Measurements from ENCODE around the gene BCL2.

The BCL2 gene

GRCh38 chr18:63085611-63086010 is 234.0 kb downstream of the BCL2 start:
- no peak overlapping the region for H3K27ac ChIP-seq (ENCODE audit: low read length)
- H3K4me2 ChIP-seq (ENCODE audit: low read length), result no peak overlapping the region
- no peak overlapping the region for H3K4me3 ChIP-seq (ENCODE audit: low read length)
- no peaks in the 10 kb centered on the region for H3K79me2 ChIP-seq (ENCODE audit: low read length)
- peaks cover 53% of the 10 kb centered on the region for H3K27me3 ChIP-seq (ENCODE audit: low read depth, low read length)
- no peaks in the 10 kb centered on the region for H4K20me1 ChIP-seq (ENCODE audit: insufficient read depth, low read length)
- H3K9me3 ChIP-seq (ENCODE audit: insufficient read depth, low read length), result peaks cover 5% of the 10 kb centered on the region; the same call in 1 of the 2 replicates
- peaks cover 12% of the 10 kb centered on the region for H3K4me1 ChIP-seq (ENCODE audit: low read length)
- no peak overlapping the region for H2AFZ ChIP-seq (ENCODE audit: low read depth, low read length)
- H3K36me3 ChIP-seq (replicated peaks; ENCODE audit: low read depth, low read length), result no peaks in the 10 kb centered on the region
- TF ChIP-seq, protein P1, sequence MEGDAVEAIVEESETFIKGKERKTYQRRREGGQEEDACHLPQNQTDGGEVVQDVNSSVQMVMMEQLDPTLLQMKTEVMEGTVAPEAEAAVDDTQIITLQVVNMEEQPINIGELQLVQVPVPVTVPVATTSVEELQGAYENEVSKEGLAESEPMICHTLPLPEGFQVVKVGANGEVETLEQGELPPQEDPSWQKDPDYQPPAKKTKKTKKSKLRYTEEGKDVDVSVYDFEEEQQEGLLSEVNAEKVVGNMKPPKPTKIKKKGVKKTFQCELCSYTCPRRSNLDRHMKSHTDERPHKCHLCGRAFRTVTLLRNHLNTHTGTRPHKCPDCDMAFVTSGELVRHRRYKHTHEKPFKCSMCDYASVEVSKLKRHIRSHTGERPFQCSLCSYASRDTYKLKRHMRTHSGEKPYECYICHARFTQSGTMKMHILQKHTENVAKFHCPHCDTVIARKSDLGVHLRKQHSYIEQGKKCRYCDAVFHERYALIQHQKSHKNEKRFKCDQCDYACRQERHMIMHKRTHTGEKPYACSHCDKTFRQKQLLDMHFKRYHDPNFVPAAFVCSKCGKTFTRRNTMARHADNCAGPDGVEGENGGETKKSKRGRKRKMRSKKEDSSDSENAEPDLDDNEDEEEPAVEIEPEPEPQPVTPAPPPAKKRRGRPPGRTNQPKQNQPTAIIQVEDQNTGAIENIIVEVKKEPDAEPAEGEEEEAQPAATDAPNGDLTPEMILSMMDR (IDR thresholded peaks at IDR 0.05; ENCODE audit: low read depth, low read length), result no peak
- TF ChIP-seq EZH2phosphoT487 (IDR thresholded peaks at IDR 0.05; ENCODE audit: low read depth), result no peak
- H3K9ac ChIP-seq (ENCODE audit: low read length), result no peak overlapping the region

GRCh38 chr18:63084219-63084618 is 235.3 kb downstream of the BCL2 start:
- Histone ChIP-seq H3K27ac (ENCODE audit: low read length) (no peak overlapping the region), H3K9ac (ENCODE audit: low read length) (no peak overlapping the region), H3K36me3 (replicated peaks; ENCODE audit: low read depth, low read length) (peaks cover 9% of the 10 kb centered on the region), H3K9me3 (ENCODE audit: insufficient read depth, low read length) (peaks cover 18% of the 10 kb centered on the region), H3K79me2 (ENCODE audit: low read length) (no peaks in the 10 kb centered on the region), H3K4me2 (ENCODE audit: low read length) (no peak overlapping the region), H3K27me3 (ENCODE audit: low read depth, low read length) (peaks cover 40% of the 10 kb centered on the region), H2AFZ (ENCODE audit: low read depth, low read length) (no peak overlapping the region), H3K4me3 (ENCODE audit: low read length) (no peak overlapping the region), H4K20me1 (ENCODE audit: insufficient read depth, low read length) (no peaks in the 10 kb centered on the region), H3K4me1 (ENCODE audit: low read length) (peaks cover 11% of the 10 kb centered on the region)
- TF ChIP-seq, protein P1 (IDR thresholded peaks at IDR 0.05; ENCODE audit: low read depth, low read length), result no peak
- TF ChIP-seq EZH2phosphoT487 (IDR thresholded peaks at IDR 0.05; ENCODE audit: low read depth), result no peak

GRCh38 chr18:63083555-63083954 is 236.0 kb downstream of the BCL2 start:
- Histone ChIP-seq H3K27me3 (ENCODE audit: low read depth, low read length) (peaks cover 34% of the 10 kb centered on the region), H3K79me2 (ENCODE audit: low read length) (no peaks in the 10 kb centered on the region), H3K27ac (ENCODE audit: low read length) (no peak overlapping the region), H2AFZ (ENCODE audit: low read depth, low read length) (no peak overlapping the region), H3K4me1 (ENCODE audit: low read length) (peaks cover 18% of the 10 kb centered on the region), H3K9me3 (ENCODE audit: insufficient read depth, low read length) (peaks cover 18% of the 10 kb centered on the region), H4K20me1 (ENCODE audit: insufficient read depth, low read length) (no peaks in the 10 kb centered on the region), H3K4me2 (ENCODE audit: low read length) (no peak overlapping the region), H3K9ac (ENCODE audit: low read length) (no peak overlapping the region), H3K4me3 (ENCODE audit: low read length) (no peak overlapping the region), H3K36me3 (replicated peaks; ENCODE audit: low read depth, low read length) (peaks cover 9% of the 10 kb centered on the region)
- no peak for TF ChIP-seq EZH2phosphoT487 (IDR thresholded peaks at IDR 0.05; ENCODE audit: low read depth)
- TF ChIP-seq, protein P1 (IDR thresholded peaks at IDR 0.05; ENCODE audit: low read depth, low read length), result no peak

DNA sequence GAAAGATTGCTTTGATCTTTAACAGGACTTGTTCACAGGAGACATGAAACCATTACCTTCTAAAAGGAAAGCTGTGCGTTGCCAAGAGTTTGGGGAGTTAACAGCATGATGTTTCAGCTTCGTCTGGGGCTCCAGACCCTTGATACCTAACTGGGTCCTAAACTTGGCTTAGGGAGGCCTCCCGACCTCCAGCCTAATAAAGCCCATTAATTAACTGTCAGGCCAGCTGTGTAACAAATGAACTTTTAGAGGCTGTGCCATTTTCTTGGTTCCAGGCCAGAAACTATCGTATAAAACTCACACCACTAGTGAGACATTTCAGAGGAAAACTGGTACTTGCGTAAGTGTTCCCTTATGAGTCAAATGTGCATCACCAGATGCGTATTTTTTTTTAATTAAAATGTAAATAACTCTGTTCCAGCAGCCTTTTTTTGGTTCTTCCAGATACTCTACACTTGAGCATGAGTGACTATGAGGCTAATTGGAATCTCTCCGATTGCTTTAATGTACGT is 236.5 kb downstream of the BCL2 start:
- H3K27ac ChIP-seq (ENCODE audit: low read length), result no peak overlapping the region
- H2AFZ ChIP-seq (ENCODE audit: low read depth, low read length), result no peak overlapping the region
- TF ChIP-seq EZH2phosphoT487 (IDR thresholded peaks at IDR 0.05; ENCODE audit: low read depth), result no peak
- TF ChIP-seq, protein P1 (IDR thresholded peaks at IDR 0.05; ENCODE audit: low read depth, low read length), result no peak
- no peaks in the 10 kb centered on the region for H4K20me1 ChIP-seq (ENCODE audit: insufficient read depth, low read length)
- no peak overlapping the region for H3K9ac ChIP-seq (ENCODE audit: low read length)
- no peak overlapping the region for H3K4me2 ChIP-seq (ENCODE audit: low read length)
- H3K4me1 ChIP-seq (ENCODE audit: low read length), result peaks cover 21% of the 10 kb centered on the region
- peaks cover 30% of the 10 kb centered on the region for H3K27me3 ChIP-seq (ENCODE audit: low read depth, low read length)
- H3K36me3 ChIP-seq (replicated peaks; ENCODE audit: low read depth, low read length), result peaks cover 9% of the 10 kb centered on the region
- no peak overlapping the region for H3K4me3 ChIP-seq (ENCODE audit: low read length)
- H3K79me2 ChIP-seq (ENCODE audit: low read length), result no peaks in the 10 kb centered on the region
- H3K9me3 ChIP-seq (ENCODE audit: insufficient read depth, low read length), result peaks cover 18% of the 10 kb centered on the region
